NCI-H1105 (cell line): Measurements from ENCODE around the gene FARP2.

Experiments used
- DNase-seq: peaks from one replicate; lab custom pipeline; 2025; lab: John Stamatoyannopoulos, UW

The FARP2 gene

DNA sequence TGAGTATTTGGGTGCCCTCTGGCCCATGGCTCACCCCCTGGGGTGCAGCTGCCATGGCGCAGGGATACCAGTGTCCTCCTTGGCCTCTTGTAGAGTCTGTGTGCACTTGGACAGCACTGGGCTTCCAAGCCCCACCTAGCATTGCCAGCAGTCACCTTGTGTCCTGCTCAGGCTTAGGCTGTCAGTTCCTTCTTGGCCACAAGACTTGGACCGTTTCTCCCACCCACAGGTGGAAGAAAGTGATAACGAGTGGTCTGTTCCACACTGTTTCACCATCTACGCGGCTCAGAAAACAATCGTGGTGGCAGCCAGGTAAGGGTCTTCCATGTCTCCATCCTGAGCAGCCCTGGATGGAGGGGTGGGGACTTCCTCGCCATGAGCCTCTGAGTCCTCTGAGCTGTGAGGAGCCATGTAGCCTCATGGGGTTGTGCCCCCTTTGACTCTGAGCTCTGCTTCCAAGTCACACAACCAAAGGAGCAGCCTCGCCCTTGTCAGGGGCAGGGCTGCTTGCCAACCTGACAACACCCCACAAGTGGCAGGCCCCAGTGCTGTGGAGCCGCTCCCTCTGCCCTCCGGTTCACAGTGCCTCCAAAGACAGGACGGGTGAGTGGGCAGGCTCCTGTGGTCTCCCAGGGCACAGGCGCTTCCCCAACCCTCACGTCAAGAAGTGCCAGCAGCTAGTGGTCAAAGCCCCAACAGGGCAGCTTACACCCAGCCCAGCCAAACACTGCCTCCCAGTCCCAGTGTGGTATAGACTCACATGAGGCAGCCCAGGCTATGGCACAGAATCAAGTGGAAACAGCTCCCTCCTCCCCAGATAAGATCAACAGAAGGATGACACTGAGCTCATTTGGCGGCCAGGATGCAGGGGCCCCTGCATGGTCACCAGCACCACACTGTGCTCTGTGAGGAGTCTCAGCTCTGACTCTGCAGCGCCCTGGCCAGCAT lies 133.9 kb downstream of the FARP2 start:
- DNase-seq, result no peak

DNA sequence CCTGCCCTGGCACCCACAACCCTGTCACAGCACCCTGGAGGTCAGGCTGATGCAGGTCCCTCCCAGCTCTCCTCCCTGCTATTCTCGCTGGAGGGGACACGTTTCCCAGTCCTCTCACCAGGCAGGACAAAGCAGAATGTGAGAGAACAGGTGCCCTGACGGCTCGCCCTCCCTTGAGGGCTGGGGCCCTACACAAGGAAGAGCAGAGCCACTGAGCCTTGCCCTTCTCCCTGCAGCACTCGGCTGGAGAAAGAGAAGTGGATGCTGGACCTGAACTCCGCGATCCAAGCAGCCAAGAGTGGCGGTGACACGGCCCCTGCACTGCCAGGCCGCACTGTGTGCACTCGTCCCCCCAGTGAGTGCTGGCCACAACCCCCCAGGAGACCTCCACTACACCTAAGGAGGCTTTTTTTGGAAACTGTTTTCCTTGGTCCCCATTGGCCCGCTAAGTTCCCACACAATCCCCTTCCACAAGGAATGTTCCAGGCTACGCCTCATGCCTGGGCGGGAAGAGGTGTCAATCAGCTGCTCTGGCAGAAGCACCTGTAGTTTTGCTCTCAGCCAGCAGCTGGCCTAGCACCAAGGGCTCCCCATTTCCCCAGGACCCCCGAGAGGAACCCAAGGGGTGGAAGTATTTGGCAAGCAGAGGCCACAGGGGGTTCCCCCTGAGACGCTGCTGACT lies 134.9 kb downstream of the FARP2 start:
- no peak for DNase-seq

- no peak for DNase-seq
These were observed 135.6 kb downstream of the FARP2 start for GRCh38 chr2:241491549-241492173.

- DNase-seq, result no peak
These were observed 136.1 kb downstream of the FARP2 start for GRCh38 chr2:241492174-241492565.

GRCh38 chr2:241493092-241493491 lies 137.0 kb downstream of the FARP2 start:
- no peak for DNase-seq

DNA sequence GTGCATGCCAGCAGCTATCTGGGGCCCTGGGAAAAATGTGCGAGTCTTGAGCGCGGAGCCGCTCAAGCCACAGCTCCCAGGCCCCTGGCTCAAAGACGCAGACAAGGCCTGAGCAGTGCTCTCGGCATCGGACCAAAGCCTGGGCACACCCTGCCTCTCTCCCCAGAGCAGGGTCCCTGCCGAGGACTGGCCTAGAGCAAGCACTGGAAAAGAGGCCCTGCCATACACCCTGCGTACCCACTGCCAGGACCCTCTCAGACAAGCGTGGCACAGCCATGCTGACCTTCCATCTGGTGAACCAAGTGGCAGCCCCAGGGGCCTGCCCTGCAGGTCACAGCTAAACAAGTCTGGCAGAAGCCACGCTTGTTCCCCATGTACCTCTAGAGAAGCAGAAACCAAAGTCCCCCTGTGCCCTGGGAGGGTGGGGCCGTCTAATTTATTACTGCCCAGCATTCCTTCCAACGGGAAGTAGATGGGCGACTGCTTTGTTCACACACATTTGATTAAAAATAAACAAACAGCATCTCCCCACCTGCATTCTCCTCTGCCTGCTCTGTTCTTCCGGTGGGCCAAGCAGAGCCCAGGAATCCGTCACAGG lies 138.3 kb downstream of the FARP2 start:
- DNase-seq, result no peak

DNA sequence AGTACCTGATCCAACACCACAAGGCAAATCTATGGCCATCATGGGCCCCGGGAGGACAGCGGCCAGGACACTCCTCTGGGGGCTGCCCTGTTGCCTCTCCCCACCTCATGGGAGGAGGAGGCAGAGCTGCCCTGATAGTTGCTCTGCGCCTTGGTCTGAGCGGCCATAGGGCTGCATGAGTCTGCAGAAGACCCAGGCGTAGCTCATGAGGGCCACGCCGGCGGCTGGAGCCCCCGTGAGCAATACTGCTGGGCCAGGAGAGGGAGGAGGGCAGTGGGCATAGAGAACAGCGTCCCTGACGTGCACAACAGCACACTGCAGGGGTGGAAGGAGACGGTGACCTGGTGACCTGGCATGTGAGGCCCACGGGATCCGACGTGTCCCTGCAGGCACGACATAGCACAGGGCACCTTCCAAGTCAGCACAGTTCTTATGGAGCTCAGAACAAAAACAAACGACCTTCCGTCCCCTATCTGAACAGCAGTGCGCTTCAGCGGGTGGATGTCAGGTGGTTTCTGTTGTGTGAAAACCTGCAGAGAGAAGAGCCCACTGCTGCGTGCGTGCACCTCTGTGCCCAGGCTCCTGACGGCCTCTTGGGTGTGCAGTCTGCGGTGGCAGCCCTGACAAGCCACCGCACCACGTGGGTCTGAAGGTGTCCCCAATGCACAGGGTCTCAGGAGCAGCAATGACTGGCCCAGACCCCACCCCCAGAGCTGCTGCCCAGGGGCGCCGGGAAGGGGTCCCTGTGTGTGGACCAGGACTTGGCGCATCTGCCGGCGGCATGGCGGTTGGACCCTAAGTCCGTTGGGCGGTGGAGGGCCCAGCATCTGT lies 139.3 kb downstream of the FARP2 start:
- no peak for DNase-seq

DNA sequence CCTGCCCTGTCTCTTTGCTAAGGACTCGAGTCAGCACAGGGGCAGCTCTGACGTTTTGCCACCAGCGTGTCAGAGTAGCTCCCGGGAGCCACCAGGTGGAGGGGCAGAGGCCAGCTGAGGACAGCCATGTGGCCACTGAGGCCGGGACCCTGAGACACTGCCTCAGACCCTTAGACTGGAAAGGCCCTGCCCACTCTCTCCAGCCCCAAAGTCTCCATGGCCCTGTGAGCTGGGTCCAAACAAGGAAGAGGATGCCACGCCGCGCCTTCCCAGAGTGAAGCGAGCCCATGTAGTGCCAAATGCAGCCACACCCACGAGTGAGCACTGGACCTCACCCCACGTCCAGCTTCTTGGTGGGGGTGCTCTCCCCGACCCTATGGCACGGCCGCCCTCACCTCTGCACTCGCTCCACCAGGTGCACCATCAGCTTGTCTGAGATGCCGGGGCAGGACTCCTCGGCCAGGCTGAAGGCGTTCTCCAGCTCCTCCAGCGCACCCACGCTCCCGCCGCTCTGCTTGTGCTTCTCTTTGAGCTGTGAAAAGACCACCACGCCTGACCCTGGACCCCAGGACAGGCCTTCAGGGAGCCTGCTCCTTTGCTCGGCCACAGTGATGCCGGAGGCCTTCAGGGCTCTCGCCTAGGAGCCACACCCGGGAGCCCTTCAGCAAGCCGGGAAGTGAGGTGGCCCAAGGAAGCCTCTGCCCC lies 140.1 kb downstream of the FARP2 start:
- DNase-seq, result no peak

DNA sequence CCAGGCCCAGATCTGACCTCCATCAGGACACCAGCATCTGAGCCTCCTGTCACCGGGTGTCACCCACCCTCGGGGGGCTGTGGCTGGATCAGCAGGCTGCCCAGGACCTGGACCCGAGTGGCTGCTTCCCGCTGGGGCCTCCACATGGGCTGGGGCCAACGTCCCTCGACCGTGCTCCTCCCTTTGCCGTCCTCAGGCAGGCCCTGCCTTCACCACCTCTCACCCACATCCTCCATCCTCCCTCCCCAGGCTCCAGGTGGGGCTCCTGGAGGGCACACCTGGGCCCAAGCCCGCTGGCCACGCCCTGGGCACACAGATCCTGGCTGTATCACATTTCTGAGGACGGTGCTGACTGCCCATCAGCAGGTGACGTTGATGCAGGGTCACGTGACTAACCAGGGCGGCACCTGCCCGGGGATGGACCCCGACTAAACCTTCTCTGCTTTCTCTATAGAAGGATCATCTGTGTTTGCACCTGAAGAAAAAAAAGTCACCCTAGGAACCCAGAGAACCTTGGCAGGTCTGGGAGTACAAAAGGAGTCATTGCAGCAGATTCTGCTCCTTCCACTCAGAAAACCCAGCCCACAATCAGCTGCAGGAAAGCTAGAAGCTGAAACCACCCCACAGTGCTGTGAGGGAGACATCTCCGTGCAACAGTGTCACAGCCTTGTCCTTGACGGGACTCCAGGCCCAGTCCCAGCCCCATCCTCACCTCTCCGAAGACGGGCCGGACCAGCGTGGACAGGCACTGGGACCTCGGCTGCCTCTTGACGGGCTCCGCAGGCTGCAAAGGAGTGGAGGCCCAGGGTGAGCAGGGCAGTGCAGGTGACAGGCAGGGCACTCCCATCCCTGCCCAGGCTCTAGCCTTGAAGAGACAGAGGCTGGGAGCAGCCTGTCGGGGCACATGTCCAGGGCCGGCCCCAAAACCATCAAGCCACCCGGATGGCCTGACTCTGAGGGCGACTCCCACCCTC lies 141.1 kb downstream of the FARP2 start:
- DNase-seq, result no peak

DNA sequence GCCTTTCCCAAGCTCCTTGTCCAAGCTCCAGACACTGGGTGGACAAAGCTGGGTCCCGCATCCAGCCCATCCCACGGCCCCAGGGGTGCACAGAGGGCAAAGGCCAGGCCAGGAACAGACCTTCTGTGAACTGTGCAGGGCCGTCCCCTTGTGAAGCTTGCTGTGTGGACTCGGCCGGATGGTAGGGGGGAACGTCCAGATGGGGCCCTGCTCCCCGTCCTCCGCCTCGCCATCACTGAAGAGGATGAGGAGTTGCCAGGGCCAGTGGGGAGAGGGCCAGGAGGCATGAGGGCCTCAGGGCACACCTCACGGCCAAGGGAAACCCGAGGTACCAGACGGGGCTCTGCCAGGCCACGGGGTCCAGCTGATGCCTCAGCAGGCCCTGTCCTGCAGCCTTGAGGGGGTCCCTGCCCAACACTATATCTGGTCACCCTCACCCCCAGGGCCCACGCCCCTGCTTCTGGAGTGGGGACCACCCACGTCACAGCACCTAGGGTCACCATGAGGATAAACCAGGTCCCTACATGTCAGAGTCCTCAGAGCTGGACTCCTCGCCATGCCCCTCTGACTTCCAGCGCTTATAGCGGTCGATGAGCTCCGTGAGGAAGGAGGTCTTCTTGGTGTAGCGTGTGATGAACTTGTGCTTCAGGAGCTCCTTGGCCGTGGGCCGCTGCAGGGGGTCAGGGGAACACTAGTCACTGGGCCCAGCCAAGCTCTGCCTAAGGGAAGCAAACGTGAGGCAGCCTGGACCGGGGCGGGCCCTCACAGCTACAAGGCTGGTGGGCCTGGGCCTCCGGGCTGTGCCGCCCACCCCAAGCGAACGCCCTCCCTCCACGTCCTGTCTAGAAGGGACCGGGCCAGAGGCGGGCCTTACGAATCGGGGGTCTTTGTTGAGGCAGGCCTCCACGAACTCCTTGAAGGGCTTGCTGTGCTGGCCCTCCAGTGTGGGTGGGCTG lies 142.3 kb downstream of the FARP2 start:
- DNase-seq, result no peak

DNA sequence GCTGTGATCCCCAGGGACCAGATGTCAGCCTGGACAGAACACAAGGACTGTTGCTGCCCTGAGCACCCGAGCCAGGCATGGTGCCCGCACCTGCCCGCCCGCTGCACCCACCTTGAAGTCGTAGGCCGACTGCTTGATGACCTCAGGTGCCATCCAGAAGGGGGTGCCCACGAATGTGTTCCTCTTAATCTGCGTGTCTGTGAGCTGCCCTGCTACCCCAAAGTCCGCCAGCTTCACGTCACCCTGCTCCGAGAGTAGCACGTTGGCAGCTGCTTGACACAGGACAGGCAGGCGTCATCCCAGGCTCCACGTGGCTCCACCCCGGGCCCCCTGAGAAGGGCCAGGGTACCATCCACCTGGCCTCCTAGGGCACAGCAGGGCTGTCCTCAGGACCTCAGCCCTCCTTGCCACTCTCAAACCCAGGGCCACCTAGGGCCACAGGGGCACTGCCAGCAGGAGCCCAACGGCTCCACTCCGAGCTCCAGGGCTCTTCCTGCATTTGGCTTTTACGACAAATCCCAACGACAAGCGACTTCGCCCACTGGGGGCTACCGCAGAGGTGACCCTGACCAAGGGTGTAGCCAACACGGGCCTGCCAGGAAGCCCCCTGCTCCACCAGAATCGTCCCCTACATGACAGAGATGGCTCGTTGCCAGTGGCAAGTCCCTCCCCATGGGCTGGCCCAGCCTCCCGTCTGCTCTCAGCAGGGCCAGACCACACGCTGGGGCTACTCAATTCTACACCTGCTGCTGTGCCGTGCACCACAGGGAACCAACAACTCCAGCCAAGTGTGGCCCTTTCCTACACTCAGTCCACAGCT lies 143.3 kb downstream of the FARP2 start:
- DNase-seq, result no peak

GRCh38 chr2:241500016-241500415 lies 143.9 kb downstream of the FARP2 start:
- DNase-seq, result no peak

GRCh38 chr2:241500431-241500975 lies 144.4 kb downstream of the FARP2 start:
- DNase-seq, result no peak

- no peak for DNase-seq
These were observed 145.0 kb downstream of the FARP2 start for GRCh38 chr2:241501099-241501541.

- DNase-seq, result no peak
These were observed 145.5 kb downstream of the FARP2 start for GRCh38 chr2:241501551-241501950.

- DNase-seq, result no peak
These were observed 146.2 kb downstream of the FARP2 start for GRCh38 chr2:241502281-241502680.

- no peak for DNase-seq
These were observed 147.8 kb downstream of the FARP2 start for GRCh38 chr2:241503776-241504392.
